CD14-positive monocyte (primary cell): ENCODE data around the gene ANKRD52. TPM values are rescaled to one million over a fixed set of nuclear protein-coding genes. Genes with fewer than 3 reads are reported as not detected.

ENCODE experiments used
- DNase-seq, 3 donors: peaks; one replicate each; pipeline ENCODE4 v3.0.0-alpha.2; 2011 to 2022
- H2AFZ ChIP-seq: 2 replicates; pipeline ENCODE4 v1.6.0; 2012; ENCODE audit warnings: mild to moderate bottlenecking, low read depth, low read length, inconsistent platforms; ENCODE audit not compliant: insufficient read depth, poor library complexity, severe bottlenecking
- H3K27ac ChIP-seq, 2 donors: 1 replicate in 1 of 2; 2 replicates in 1 of 2; pipeline ENCODE4 v1.5.1; 2012 to 2013; ENCODE audit warnings: low read length in 2 of 2, control low read depth in 1 of 2, inconsistent platforms in 1 of 2, low read depth in 1 of 2, mild to moderate bottlenecking in 1 of 2
- H3K27me3 ChIP-seq, 2 donors: one replicate each; pipeline versions ENCODE4 v1.6.0 to v1.6.1; 2011 to 2013; ENCODE audit warnings: low read length in 2 of 2; ENCODE audit not compliant: control insufficient read depth in 2 of 2, insufficient read depth in 2 of 2
- H3K36me3 ChIP-seq, 2 donors: replicated peaks in 1 of 2; 1 replicate in 1 of 2; 2 replicates in 1 of 2; pipeline versions ENCODE4 v1.5.1 to v1.6.1; 2012 to 2013; ENCODE audit warnings: low read length in 2 of 2, control low read depth in 1 of 2, inconsistent platforms in 1 of 2, mild to moderate bottlenecking in 1 of 2; ENCODE audit not compliant: insufficient read depth in 2 of 2, control insufficient read depth in 1 of 2
- H3K4me1 ChIP-seq, 2 donors: 1 replicate in 1 of 2; 2 replicates in 1 of 2; pipeline versions ENCODE4 v1.5.1 to v1.6.1; 2012 to 2013; ENCODE audit warnings: low read length in 2 of 2, control low read depth in 1 of 2, inconsistent platforms in 1 of 2, mild to moderate bottlenecking in 1 of 2, moderate library complexity in 1 of 2; ENCODE audit not compliant: insufficient read depth in 2 of 2, control insufficient read depth in 1 of 2
- H3K4me2 ChIP-seq: replicated peaks from 2 replicates; pipeline ENCODE3; 2012; ENCODE audit warnings: low read length, moderate library complexity, mild to moderate bottlenecking; ENCODE audit not compliant: poor library complexity, severe bottlenecking; ENCODE audit errors: extremely low read depth
- H3K4me3 ChIP-seq, 3 experiments: fragments of 200-600 bp in 1 of 3; sonication (generic) in 1 of 3; replicated peaks in 1 of 3; 1 replicate in 2 of 3; 2 replicates in 1 of 3; pipeline ENCODE4 v1.5.1; 2011 to 2013; ENCODE audit warnings: low read length in 3 of 3, mild to moderate bottlenecking in 3 of 3, control low read depth in 2 of 3, low read depth in 2 of 3, inconsistent platforms in 1 of 3, moderate library complexity in 1 of 3
- H3K79me2 ChIP-seq: 2 replicates; pipeline ENCODE4 v1.6.0; 2012; ENCODE audit warnings: mild to moderate bottlenecking, control low read depth, inconsistent platforms, low read length, moderate library complexity; ENCODE audit not compliant: insufficient read depth
- H3K9ac ChIP-seq: 2 replicates; pipeline ENCODE4 v1.6.0; 2017; ENCODE audit warnings: low read length, mild to moderate bottlenecking; ENCODE audit not compliant: insufficient read depth, poor library complexity, severe bottlenecking
- H3K9me3 ChIP-seq, 2 donors: replicated peaks in 1 of 2; 1 replicate in 1 of 2; 2 replicates in 1 of 2; pipeline versions ENCODE4 v1.5.1 to v1.6.1; 2012 to 2013; ENCODE audit warnings: low read length in 2 of 2, control low read depth in 1 of 2; ENCODE audit not compliant: control insufficient read depth in 1 of 2, insufficient read depth in 1 of 2
- H4K20me1 ChIP-seq: 2 replicates; pipeline ENCODE4 v1.6.0; 2012; ENCODE audit warnings: mild to moderate bottlenecking, low read length, control low read depth, moderate library complexity; ENCODE audit not compliant: insufficient read depth
- H3K27ac Mint-ChIP-seq, 7 donors: one replicate each; pipeline ENCODE4 v1.8.0; 2020; ENCODE audit warnings: mild to moderate bottlenecking in 7 of 7, mixed read lengths in 7 of 7, moderate library complexity in 6 of 7, inconsistent platforms in 2 of 7
- H3K27me3 Mint-ChIP-seq, 3 donors: one replicate each; pipeline ENCODE4 v1.8.0; 2021 to 2022; ENCODE audit warnings: low read depth in 3 of 3, mild to moderate bottlenecking in 3 of 3, mixed read lengths in 3 of 3, moderate library complexity in 3 of 3, inconsistent platforms in 1 of 3
- H3K36me3 Mint-ChIP-seq, 2 donors: one replicate each; pipeline ENCODE4 v1.8.0; 2020; ENCODE audit warnings: mixed read lengths in 2 of 2, inconsistent platforms in 1 of 2, mild to moderate bottlenecking in 1 of 2
- H3K4me1 Mint-ChIP-seq: one replicate; pipeline ENCODE4 v1.8.0; 2020; ENCODE audit warnings: mild to moderate bottlenecking, mixed read lengths
- H3K4me3 Mint-ChIP-seq, 2 donors: one replicate each; pipeline ENCODE4 v1.8.0; 2020; ENCODE audit warnings: mild to moderate bottlenecking in 2 of 2, mixed read lengths in 2 of 2, moderate library complexity in 1 of 2
- H3K9me3 Mint-ChIP-seq, 7 donors: one replicate each; pipeline ENCODE4 v1.8.0; 2020 to 2022; ENCODE audit warnings: mixed read lengths in 7 of 7, mild to moderate bottlenecking in 6 of 7, moderate library complexity in 6 of 7, inconsistent platforms in 2 of 7
- CTCF ChIP-seq: fragments of 200-600 bp; IDR thresholded peaks from one replicate; pipeline ENCODE4 v1.8.0; 2022; ENCODE audit warnings: antibody characterized with exemption, mild to moderate bottlenecking
- WGBS: methylation state at CpG from one replicate; pipeline ENCODE4 v1.1.5; 2013; ENCODE audit warnings: missing lambda C conversion rate; ENCODE audit not compliant: insufficient coverage; 5-methylcytosine and 5-hydroxymethylcytosine counted together
- intact Hi-C, 2 donors: fragments of 100-400 bp; cut with micrococcal nuclease; formaldehyde crosslinking; loops; one replicate each; pipeline versions ENCODE4 v1.15.0 to v1.15.1; 2023
- polyA plus RNA-seq, 3 donors: library from polyadenylated mRNA; depleted of rRNA in 1 of 3; unstranded in 2 of 3; stranded (reverse) in 1 of 3; fragments of 300-500 nt in 2 of 3; fragments of >200 nt in 1 of 3; fragmentation: Illumina TruSeq in 2 of 3; gene quantifications; 1 replicate in 2 of 3; 2 replicates in 1 of 3; pipeline ENCODE4 v1.2.3, GENCODE V29; 2012 to 2021

ANKRD52 gene
- polyA plus RNA-seq, 3 donors = 1.5 to 12.4 (median 2.4) TPM

- intact Hi-C loops = loop anchor here (2.0 to 5.0 kb wide), 4 partner anchors 35 to 103 kb away; partner anchors contain the start of genes ESYT1 (in 1 of the 2), MYL6 (in 1 of the 2), SMARCC2 (in 1 of the 2) and ZC3H10 (in 1 of the 2)
- Mint-ChIP-seq H3K4me1 (peaks cover 44% of the 10 kb centered on the region), H3K9me3 (peaks cover 0 to 2% (median 0%) of the 10 kb centered on the region in 7 donors), H3K4me3 (peak within 1 kb of the TSS; percentile 95 to 98), H3K36me3 (peaks cover 2 to 14% of the 10 kb centered on the region in 2 donors), H3K27me3 (no peaks in the 10 kb centered on the region), H3K27ac (peak within 1 kb of the TSS; percentile 98 to 100 (median 99))
- Histone ChIP-seq H3K27ac (peak within 1 kb of the TSS; percentile 94), H3K4me1 (peaks cover 44 to 48% of the 10 kb centered on the region in 2 donors), H3K9ac (peak within 1 kb of the TSS; percentile 82), H3K27me3 (no peaks in the 10 kb centered on the region), H3K4me3 (peak within 1 kb of the TSS; percentile 71 to 96 (median 85)), H3K4me2 (peak within 1 kb of the TSS; percentile 93), H3K9me3 (no peaks in the 10 kb centered on the region), H3K79me2 (peaks cover 53% of the 10 kb centered on the region), H4K20me1 (peaks cover 17% of the 10 kb centered on the region), H2AFZ (peak within 1 kb of the TSS; percentile 92), H3K36me3 (peaks cover 3 to 8% of the 10 kb centered on the region in 2 donors)
- 0% methylated on average over 24 of the region's 42 CpGs for WGBS
- peak; percentile 92 to 95 (median 94) for DNase-seq
- TF ChIP-seq CTCF = no peak
Observed at GRCh38 chr12:56221757-56222530, 36.2 kb downstream of the ANKRD52 start, which contains the start of gene RNF41. TSS of gene RNF41 (minus strand) at chr12:56221922. CDS start at chr12:56214047, 7,875 bp downstream.

GRCh38 chr12:56221232-56221756 lies 36.9 kb downstream of the ANKRD52 start:
- TF ChIP-seq CTCF = no peak
- Histone ChIP-seq H3K36me3 (peaks cover 6 to 14% of the 10 kb centered on the region in 2 donors), H3K9ac (peak overlapping the region; percentile 82), H2AFZ (peak overlapping the region; percentile 92), H3K4me2 (peak overlapping the region; percentile 93), H3K4me1 (peaks cover 44 to 48% of the 10 kb centered on the region in 2 donors), H3K27me3 (no peaks in the 10 kb centered on the region), H3K9me3 (no peaks in the 10 kb centered on the region), H4K20me1 (peaks cover 23% of the 10 kb centered on the region), H3K27ac (peak overlapping the region; percentile 94), H3K4me3 (peak overlapping the region; percentile 71 to 96 (median 85)), H3K79me2 (peaks cover 59% of the 10 kb centered on the region)
- Mint-ChIP-seq H3K4me1 (peaks cover 46% of the 10 kb centered on the region), H3K9me3 (peaks cover 0 to under 1% (median 0%) of the 10 kb centered on the region in 7 donors), H3K4me3 (peak overlapping the region; percentile 95 to 98), H3K27ac (peak overlapping the region; percentile 98 to 100 (median 99)), H3K36me3 (peaks cover 5 to 19% of the 10 kb centered on the region in 2 donors), H3K27me3 (no peaks in the 10 kb centered on the region)
- 0% methylated on average over 20 of the region's 21 CpGs for WGBS
- no peak for DNase-seq
- intact Hi-C loops = loop anchor here (5.0 kb wide), 2 partner anchors 34 to 94 kb away; partner anchors contain the start of genes ESYT1 (in 1 of the 2) and SMARCC2 (in 1 of the 2)
